Uterus (tissue), 2 donors: ENCODE results near the gene KRTAP29-1.

Experiments
- POLR2A ChIP-seq, 2 donors: fragments of 450-650 bp; IDR thresholded peaks; one replicate each; pipeline ENCODE4 v1.6.1; 2016; ENCODE audit warnings: antibody characterized with exemption in 2 of 2, mild to moderate bottlenecking in 1 of 2, moderate library complexity in 1 of 2
- TF ChIP-seq, protein P1 (sequence below), 4 experiments: fragments of 200-600 bp in 2 of 4; fragments of 450-650 bp in 2 of 4; sonication (generic) in 2 of 4; IDR thresholded peaks; one replicate each; pipeline ENCODE4 v1.5.1; 2016 to 2019; ENCODE audit warnings: antibody characterized with exemption in 4 of 4, mild to moderate bottlenecking in 2 of 4, moderate library complexity in 1 of 4

DNA sequence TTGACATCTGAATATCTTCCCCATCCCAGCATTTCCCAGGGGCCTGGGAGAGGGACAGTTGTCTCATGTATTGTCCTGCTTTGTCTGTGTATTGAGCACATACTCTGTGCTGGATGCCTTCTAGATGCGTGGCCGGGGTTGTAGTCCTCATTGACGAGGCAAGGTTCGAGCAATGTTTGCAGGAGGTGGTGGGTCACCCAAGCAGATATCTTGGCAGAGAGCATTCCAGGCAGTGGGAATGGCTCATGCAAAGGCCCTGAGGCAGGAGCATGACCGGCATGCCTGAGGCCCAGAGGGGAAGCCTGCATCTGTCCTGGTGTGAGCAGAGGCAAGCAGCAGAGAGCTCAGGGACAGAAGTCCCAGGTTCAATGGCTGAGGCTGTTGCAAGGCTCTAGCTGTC, 30.4 kb upstream of the KRTAP29-1 start:
- TF ChIP-seq, protein P1, sequence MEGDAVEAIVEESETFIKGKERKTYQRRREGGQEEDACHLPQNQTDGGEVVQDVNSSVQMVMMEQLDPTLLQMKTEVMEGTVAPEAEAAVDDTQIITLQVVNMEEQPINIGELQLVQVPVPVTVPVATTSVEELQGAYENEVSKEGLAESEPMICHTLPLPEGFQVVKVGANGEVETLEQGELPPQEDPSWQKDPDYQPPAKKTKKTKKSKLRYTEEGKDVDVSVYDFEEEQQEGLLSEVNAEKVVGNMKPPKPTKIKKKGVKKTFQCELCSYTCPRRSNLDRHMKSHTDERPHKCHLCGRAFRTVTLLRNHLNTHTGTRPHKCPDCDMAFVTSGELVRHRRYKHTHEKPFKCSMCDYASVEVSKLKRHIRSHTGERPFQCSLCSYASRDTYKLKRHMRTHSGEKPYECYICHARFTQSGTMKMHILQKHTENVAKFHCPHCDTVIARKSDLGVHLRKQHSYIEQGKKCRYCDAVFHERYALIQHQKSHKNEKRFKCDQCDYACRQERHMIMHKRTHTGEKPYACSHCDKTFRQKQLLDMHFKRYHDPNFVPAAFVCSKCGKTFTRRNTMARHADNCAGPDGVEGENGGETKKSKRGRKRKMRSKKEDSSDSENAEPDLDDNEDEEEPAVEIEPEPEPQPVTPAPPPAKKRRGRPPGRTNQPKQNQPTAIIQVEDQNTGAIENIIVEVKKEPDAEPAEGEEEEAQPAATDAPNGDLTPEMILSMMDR (IDR thresholded peaks at IDR 0.05), result no peak
- no peak for TF ChIP-seq POLR2A (IDR thresholded peaks at IDR 0.05)
